HG03460 (cell line): Measurements from ENCODE around the gene CTAGE9.
"Not testable (repeated sequence)": the region's sequence is repeated elsewhere in the genome, so short reads cannot be mapped to it uniquely, and the experiment has no call there.

ENCODE experiments used
- ATAC-seq: cut with Tn5 transposase; IDR thresholded peaks from one replicate; pipeline ENCODE4 v1.9.1; 2021; ENCODE audit not compliant: unreplicated experiment

The CTAGE9 gene

DNA sequence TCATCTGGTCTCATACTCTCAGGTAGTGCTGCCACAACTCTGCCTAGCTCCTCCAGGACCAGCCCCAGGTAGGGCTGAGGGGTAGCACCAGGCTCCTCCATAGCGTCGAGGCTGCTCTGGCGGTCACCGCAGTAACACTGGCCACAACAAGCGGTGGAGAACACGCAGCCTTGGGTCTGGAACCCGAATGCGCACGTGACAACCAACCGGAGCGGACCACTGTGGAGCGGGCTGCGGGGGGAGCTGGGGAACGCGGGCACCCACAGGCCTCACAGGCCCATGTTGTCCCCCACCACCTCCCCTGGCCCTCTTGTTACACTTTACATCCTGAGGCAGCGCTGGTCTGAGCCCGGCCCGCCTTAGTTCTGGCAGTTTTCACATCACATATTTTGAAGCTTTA, at the start of gene CTAGE9:
Gene CTAGE9 (minus strand): TSS at position 101 of the 400 bp plus-strand sequence. CDS start 0 bp downstream, at position 101.
- not testable (repeated sequence) for ATAC-seq

- ATAC-seq, result no peak
These were observed 48.1 kb upstream of the CTAGE9 start for GRCh38 chr6:131758920-131759319.

GRCh38 chr6:131756039-131756438, 45.2 kb upstream of the CTAGE9 start:
- no peak for ATAC-seq

DNA sequence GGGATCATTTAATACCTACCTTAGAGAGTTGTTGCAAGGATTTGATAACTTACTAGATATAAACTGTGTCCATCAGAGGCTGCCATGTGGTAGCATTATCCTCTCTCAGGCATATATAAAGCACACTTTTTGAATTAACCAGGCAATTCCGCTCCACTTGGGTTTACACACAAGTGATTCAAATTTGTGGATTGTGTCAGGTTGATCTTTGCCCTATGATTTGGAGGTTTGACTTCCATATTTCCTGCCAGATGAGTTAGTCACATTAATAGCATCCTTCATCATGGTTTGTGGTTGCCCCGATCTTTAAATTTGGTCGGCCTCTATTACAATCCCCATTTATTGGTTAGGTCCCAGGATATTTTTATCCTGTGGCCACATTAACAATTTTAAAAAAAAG, 44.8 kb upstream of the CTAGE9 start:
- ATAC-seq, result no peak

- no peak for ATAC-seq
These were observed 44.1 kb upstream of the CTAGE9 start for GRCh38 chr6:131754715-131755567.

GRCh38 chr6:131754088-131754487, 43.3 kb upstream of the CTAGE9 start:
- ATAC-seq, result no peak

DNA sequence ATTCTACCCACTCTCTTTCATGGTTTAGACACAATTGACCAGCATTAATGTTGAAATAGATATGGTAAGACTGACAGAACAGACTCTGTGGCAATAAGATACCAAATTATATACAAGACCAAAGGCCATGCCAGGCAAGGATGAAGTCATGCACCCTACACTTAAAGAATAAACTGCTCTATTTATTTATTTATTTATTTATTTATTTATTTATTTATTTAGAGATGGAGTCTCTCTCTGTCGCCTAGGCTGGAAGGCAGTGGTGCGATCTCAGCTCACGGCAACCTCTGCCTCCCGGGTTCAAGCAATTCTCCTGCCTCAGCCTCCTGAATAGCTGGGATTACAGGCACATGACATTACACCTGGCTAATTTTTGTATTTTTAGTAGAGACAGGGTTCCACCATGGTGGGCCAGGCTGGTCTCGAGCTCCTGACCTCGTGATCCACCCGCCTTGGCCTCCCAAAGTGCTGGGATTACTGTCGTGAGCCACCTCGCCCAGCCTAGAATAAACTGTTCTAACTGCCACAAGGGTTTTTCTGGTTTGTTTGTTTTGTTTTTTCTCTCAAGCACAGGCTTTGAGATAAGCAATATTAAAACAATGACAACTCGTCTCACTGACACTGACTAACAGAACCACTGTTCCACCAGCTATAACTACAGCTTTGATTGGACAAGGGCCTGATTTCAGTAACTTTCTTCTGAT, 40.3 kb upstream of the CTAGE9 start:
- not testable (repeated sequence) for ATAC-seq

GRCh38 chr6:131749023-131749422, 38.2 kb upstream of the CTAGE9 start:
- no peak for ATAC-seq

DNA sequence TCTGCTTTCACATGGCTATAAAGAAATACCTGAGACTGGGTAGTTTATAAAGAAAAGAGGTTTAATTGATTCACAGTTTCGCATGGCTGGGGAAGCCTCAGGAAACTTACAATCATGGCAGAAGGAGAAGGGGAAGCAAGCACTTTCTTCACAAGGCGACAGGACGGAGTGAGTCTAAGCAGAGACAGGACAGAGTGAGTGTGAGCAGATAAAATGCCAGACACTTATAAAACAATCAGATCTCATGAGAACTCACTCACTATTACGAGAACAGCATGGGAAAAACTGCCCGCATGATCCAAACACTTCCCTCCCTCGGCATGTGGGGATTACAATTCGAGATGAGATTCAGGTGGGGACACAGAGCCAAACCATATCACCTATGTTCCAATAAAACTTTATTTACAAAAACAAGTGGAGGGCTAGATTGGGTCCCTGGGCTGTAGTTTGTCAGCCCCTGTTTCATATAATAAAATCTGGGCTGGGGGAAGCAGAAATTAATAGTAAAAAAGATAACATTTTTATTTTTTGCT, 37.1 kb upstream of the CTAGE9 start:
- no peak for ATAC-seq

DNA sequence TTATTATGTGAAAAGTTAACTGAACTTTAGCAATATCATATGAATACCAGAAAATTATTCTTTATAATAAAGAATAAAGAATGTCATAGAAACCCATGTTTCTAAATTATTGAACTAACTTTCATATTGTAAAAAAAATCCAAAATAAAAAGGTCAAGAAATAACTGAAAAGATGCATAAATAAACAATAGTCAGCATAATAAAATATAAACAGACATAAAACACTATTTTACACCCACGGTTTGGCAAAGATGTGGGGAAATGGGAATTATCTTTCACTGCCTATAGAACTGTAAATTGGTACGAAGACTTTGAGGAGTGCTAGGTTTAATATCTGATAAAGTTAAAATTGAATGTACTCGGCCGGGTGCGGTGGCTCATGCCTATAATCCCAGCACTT, 34.7 kb upstream of the CTAGE9 start:
- ATAC-seq, result no peak

- ATAC-seq, result no peak
These were observed 33.8 kb upstream of the CTAGE9 start for GRCh38 chr6:131744432-131745287.

- ATAC-seq, result no peak
These were observed 31.0 kb upstream of the CTAGE9 start for GRCh38 chr6:131741688-131742393.

DNA sequence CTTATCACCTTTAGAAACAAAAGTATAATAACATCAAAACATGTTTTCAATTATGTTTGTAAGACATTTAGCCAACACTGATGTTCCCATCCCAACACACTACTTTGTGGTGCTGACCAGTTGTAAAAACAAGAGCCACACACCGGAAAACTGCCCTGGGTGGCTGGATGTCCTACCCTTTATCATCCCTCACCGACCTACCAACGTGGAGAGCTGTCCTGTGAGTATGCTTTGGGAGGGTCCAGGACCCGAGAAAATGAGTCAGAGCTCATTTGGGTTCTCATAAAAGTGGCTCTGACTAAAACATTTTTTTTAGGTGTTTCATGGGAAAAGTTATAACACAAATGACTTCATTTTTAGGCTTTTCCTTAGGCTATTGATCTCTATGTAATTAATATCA, 29.3 kb upstream of the CTAGE9 start:
- no peak for ATAC-seq

DNA sequence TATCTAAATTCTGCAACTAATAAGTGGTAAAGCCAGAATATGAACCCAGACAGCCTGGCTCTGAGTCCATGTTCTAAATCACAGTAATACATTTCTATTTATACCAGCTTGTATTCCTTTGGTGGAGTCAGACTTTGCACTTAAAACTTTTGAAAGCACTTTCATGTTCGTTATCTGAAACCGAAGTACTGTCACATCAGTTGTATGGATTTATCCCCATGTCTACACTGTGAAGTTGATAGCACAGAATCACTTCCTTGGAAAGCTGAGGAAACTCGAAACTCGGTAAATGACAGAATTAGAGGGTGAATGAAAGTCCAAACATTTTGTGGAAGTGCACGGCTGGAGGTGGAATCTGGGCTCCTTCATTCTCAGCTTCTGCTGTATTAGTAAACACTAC, 28.3 kb upstream of the CTAGE9 start:
- ATAC-seq, result no peak

DNA sequence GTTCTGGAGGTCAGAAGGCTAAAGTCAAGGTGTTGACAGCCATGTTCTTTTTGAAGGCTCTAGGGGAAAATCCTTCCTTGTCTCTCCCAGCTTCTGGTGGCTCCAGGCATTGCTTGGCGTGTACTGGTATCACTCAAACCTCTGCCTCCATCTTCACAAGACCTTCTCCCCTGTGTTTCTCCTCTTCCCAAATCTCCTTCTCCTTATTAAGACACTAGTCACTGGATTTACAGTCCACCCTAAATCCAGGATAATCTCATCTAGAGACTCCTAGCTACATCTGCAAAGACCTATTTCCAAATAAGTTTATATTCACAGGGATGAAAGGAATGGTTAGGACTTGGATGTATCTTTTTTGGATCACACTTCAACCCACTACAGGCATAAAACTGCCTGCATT, 26.0 kb upstream of the CTAGE9 start:
- ATAC-seq, result no peak

DNA sequence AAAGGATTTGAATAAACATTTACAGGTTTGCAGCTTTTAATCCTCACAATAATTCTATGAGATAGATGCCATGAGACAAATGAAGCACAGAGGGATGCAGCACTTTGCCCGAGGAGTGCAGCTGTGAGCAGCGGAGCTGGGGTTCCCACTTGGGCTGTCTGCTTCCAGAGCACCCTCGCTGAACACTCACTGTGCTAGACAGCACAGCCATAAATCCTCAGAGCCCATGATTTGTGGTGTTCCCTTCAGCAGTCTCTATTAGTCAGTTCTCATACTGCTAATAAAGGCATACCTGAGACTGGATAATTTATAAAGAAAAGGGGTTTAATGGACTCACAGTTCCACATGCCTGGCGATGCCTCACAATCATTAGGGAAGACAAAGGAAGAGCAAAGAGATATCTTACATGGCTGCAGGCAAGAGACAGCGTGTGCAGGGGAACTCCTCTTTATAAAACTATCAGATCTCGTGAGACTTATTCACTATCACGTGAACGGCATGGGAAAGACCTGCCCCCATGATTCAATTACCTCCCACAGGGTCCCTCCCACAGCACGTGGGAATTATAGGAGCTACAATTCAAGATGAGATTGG, 25.3 kb upstream of the CTAGE9 start:
- ATAC-seq, result no peak

DNA sequence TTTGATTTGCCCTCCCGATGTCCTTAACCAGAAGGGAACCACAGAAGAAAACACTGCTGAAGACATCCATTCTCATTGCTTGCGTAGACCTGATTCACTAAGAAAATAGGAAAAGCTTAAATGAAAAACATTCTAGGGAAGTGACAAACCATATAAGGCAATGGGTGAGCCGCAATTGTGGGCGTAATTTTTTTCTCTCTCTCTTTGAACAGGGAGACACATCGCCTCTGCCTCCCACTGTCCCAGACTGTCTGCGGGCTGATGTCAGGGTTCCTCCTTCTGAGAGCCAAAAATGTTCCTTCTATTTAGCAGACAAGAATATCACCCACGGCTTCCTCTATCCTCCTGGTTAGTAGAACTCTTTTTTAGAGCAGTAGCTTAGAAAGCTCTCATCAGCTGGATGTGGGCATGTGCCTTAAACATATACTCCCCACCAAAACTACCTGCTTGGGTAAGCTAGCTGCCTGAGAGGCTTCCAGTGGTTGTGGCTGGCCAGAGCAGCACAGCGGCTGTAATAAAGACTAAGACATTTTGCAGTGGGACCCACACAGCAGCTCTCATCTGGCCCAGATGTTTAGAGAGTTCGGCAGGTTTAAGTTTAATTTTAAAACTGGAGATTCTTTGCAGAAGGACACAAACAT, 22.7 kb upstream of the CTAGE9 start:
- ATAC-seq, result no peak

DNA sequence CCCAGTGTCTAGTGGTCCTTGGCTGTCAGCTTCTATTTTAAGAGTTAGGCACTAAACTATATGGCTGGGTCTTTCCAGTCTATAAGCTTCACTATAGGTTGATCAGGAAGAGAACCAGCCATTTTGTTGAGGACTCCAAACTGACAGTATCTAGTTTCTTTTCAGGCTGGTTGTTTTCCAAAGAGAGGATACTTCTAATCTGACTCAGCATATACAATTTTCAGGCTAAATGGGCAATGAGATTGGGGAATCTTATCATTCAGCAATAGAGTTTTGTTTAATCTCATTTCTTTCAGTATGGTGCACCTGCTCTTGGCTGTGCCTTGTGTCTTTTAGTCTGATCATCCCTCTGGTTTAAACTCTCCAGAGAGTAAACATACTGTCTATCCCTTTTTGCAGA, 20.4 kb upstream of the CTAGE9 start:
- no peak for ATAC-seq

GRCh38 chr6:131730264-131730663, 19.4 kb upstream of the CTAGE9 start:
- no peak for ATAC-seq

GRCh38 chr6:131729550-131729949, 18.7 kb upstream of the CTAGE9 start:
- ATAC-seq, result no peak
